22Rv1 (cell line): ENCODE measurements around the gene SUFU.

Experiments used
- CTCF ChIP-seq: fragments of 450-650 bp; IDR thresholded peaks from 2 replicates; pipeline ENCODE4 v1.5.1; 2017; ENCODE audit warnings: mild to moderate bottlenecking
- ZFX ChIP-seq: fragments of 450-650 bp; IDR thresholded peaks from 2 replicates; pipeline ENCODE4 v1.6.1; 2017; ENCODE audit warnings: antibody characterized with exemption, borderline replicate concordance

- TF ChIP-seq CTCF (no peak), ZFX (no peak)
Observed at GRCh38 chr10:102604439-102604841, 100.7 kb downstream of the SUFU start.
